GM12801 (cell line): Measurements from ENCODE around the gene TIRAP.

Experiments
- TF ChIP-seq, protein P1 (sequence below): IDR thresholded peaks from one replicate; pipeline ENCODE4 v1.5.1; 2011; ENCODE audit warnings: control low read depth; ENCODE audit not compliant: insufficient read length; ENCODE audit errors: extremely low read depth

TIRAP gene

DNA sequence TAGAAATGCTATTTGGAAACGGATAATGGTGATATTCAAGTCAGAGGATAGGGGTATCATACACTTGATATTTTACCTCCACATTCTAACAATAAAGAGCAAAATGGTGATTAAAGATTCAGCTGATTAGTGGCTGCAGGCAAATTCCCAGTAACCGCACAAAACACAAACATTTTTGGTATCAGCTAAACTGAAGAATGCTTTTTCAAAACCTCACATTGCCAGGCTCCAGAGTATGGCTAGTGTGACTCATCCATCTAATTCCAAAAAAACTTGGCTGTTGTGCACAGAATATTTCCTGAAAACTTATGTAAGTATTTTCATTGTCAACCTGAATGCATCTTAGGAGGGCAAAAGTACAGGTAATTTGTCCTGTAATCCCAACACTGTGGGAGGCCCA, 25.1 kb upstream of the TIRAP start:
- TF ChIP-seq, protein P1, sequence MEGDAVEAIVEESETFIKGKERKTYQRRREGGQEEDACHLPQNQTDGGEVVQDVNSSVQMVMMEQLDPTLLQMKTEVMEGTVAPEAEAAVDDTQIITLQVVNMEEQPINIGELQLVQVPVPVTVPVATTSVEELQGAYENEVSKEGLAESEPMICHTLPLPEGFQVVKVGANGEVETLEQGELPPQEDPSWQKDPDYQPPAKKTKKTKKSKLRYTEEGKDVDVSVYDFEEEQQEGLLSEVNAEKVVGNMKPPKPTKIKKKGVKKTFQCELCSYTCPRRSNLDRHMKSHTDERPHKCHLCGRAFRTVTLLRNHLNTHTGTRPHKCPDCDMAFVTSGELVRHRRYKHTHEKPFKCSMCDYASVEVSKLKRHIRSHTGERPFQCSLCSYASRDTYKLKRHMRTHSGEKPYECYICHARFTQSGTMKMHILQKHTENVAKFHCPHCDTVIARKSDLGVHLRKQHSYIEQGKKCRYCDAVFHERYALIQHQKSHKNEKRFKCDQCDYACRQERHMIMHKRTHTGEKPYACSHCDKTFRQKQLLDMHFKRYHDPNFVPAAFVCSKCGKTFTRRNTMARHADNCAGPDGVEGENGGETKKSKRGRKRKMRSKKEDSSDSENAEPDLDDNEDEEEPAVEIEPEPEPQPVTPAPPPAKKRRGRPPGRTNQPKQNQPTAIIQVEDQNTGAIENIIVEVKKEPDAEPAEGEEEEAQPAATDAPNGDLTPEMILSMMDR = no peak

DNA sequence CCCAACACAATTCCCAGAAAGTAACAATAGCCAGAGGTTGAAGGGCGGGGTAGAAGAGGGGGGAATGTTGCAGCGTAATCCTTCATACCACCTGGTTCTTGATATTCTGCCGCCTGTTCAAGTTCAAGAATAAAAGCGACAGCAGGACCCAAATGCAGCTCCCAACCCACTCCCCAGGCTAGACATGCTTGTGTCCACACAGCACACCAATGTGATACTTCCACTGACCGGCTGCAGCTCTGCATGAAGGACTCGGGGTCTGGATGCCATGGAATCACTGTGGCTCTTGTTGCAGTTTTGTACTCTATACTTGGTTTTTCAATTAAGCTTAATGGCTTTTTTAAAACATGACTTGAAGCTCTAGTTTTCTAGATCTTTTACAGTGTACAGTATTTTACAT, 20.7 kb upstream of the TIRAP start:
- TF ChIP-seq, protein P1 = no peak

DNA sequence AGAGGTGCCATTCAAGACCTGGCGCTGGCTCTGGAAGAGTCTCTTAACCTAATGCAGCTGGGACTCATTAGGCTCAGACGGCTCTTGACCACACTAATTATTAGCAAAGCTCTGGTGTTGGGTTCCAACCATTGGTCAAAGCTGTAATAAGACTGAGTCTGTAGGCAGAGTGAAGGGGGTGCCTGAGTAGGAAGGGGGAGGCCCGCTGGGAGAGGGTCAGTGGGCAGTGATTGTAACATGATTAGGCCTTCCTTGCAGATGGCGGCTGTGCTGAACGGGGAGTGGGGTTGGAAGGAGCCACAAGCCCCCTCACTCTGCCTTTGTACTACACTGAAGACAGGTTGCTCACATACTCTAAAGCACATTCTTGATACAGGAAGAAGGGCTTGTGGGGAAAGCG, 19.4 kb upstream of the TIRAP start:
- TF ChIP-seq, protein P1 = no peak

DNA sequence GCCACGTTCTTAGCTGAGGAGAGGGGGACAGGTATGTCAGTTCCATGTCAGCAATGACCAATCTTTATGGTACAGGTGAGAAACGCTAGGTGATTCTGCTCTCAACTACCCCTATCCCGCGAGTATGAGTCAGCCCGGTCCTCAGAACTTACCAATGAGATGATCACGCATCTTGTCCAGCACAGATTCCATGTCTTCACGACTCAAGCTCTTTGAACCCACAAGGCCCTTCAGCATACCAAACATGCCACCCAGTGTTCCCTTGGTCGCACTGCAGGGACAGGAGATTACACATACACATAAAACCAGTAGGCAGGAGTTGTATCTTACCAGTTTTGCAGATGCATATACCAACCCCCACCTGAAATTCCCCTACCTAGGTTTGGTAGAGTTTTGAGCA, 17.1 kb upstream of the TIRAP start:
- TF ChIP-seq, protein P1 = no peak

DNA sequence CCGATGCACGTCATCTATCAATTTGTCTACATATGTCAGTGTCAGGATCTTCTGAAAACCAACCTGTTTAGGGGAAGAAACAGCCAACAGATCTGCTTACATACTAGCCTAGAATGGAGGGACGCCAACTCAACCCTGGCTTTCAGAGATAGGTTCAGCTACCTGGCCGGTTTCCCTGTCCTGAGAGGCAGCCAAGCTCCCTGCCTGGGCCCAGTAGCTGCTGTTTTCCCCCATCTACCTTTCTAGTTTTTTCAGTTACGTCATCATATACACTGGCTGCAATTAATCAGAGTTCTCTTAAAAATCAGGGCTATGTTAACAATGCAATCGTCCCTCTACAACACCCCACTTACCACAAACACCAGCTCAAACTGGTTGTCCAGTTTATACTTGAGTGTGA, 15.2 kb upstream of the TIRAP start:
- TF ChIP-seq, protein P1 = no peak

DNA sequence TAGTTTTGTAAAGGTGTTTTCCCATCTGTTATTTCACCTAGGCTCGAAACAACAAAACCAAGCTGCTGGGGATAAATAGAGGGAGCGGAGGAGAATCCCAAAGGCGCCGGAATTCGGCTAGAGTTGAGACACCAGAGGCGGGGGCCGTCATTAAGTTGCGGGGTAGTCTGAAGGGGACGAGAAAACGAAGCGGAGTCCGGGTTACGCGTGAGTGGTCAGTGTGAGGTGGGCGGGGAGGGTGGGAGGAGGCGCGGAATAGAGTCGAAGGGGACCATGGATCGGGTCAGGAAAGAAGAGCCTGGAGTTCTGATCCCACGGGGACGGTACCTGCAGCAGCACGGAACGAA, 14.6 kb upstream of the TIRAP start:
- TF ChIP-seq, protein P1 = no peak

DNA sequence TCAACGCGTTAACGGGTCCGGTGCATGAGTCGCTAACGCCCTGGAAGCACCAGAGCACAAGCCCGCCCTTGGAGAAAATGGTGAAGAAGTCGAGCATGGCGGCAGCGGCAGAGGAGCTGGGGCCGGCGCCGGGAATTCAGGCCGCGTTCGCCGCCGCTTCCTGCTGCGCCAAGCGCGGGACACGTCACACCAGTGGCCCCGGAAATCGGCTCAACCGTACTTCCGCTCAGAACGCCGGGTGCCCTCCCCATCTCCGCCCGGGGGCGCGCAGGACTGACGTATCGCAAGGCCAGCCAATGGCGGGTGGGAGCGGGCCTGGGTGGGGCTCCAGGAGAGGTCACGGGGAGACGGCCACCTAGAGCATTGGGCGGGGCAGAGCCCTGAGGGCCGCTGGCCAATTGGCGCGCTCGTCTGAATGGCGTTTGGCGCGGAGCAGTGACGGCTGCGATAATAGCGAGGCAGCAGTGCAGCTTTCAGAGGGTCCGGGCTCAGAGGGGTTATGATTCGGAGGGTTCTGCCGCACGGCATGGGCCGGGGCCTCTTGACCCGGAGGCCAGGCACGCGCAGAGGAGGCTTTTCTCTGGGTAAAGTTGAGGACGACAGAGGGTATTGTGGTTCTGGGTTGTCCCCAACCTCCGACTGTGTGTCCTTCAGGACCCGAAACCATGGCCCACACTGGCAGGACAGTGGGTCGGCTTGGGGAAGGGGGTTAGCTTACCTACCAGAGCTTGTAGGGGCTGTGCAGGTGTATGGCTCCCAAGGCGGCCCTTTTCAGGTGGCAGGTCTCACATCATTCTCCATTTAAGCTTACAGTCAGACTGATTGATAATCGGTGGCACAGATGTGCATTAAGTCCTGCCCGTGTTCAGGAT, 13.9 kb upstream of the TIRAP start, which contains the start of the genes FOXRED1 and SRPRA:
FOXRED1 (plus strand) TSS at position 447 of the 872 bp plus-strand sequence; CDS start at position 500, 53 bp downstream.
SRPRA (minus strand) TSS at position 188 of the 872 bp plus-strand sequence; CDS start at position 97, 91 bp downstream.
- TF ChIP-seq, protein P1 = no peak
